HEK293T (cell line): ENCODE measurements around the gene CD38.

Experiments used
- CTBP1 ChIP-seq: fragments of 450-650 bp; IDR thresholded peaks from 2 replicates; pipeline ENCODE4 v1.6.1; 2016; ENCODE audit warnings: borderline replicate concordance
- FOXK2 ChIP-seq: fragments of 450-650 bp; IDR thresholded peaks from 2 replicates; pipeline ENCODE4 v1.6.1; 2016; ENCODE audit warnings: mild to moderate bottlenecking
- ZNF384 ChIP-seq: fragments of 450-650 bp; IDR thresholded peaks from 2 replicates; pipeline ENCODE4 v1.6.1; 2016

GRCh38 chr4:15894921-15895916, 117.1 kb downstream of the CD38 start:
- TF ChIP-seq ZNF384 (no peak), FOXK2 (no peak), CTBP1 (no peak)
